EH (cell line): ENCODE results near the gene NPL.

Experiments used
- DNase-seq: peaks from one replicate; pipeline ENCODE4 v3.0.0-alpha.2; 2015; ENCODE audit warnings: low read depth

NPL gene

GRCh38 chr1:182817802-182818201 lies 28.2 kb downstream of the NPL start:
- DNase-seq, result no peak

- no peak for DNase-seq
Observed at GRCh38 chr1:182823220-182823619, 33.6 kb downstream of the NPL start.

- DNase-seq, result no peak
Observed at GRCh38 chr1:182826892-182827291, 37.3 kb downstream of the NPL start.

- DNase-seq, result no peak
Observed at GRCh38 chr1:182829285-182829932, 39.8 kb downstream of the NPL start.

- peak; percentile 25 for DNase-seq
Observed at GRCh38 chr1:182833271-182833670, 43.7 kb downstream of the NPL start.

GRCh38 chr1:182834326-182834725 lies 44.8 kb downstream of the NPL start:
- no peak for DNase-seq

- no peak for DNase-seq
Observed at GRCh38 chr1:182835806-182836205, 46.2 kb downstream of the NPL start.

- DNase-seq, result peak; percentile 86
Observed at GRCh38 chr1:182839209-182840066, 49.9 kb downstream of the NPL start, which contains the start of gene DHX9. Gene DHX9, plus strand, starts transcription at chr1:182839347. Its CDS starts 3,220 bp downstream, at chr1:182842567.

GRCh38 chr1:182841368-182841988 lies 51.9 kb downstream of the NPL start:
- DNase-seq, result peak; percentile 38

GRCh38 chr1:182842265-182842664 lies 52.7 kb downstream of the NPL start:
- peak; percentile 4 for DNase-seq

- DNase-seq, result no peak
Observed at GRCh38 chr1:182845379-182845778, 55.8 kb downstream of the NPL start.

GRCh38 chr1:182845894-182846293 lies 56.3 kb downstream of the NPL start:
- DNase-seq, result no peak

GRCh38 chr1:182847105-182847504 lies 57.5 kb downstream of the NPL start:
- DNase-seq, result no peak

GRCh38 chr1:182848736-182849135 lies 59.2 kb downstream of the NPL start:
- DNase-seq, result no peak

- no peak for DNase-seq
Observed at GRCh38 chr1:182850319-182850718, 60.7 kb downstream of the NPL start.

- DNase-seq, result no peak
Observed at GRCh38 chr1:182851825-182852224, 62.3 kb downstream of the NPL start.

GRCh38 chr1:182855911-182856310 lies 66.3 kb downstream of the NPL start:
- peak; percentile 25 for DNase-seq

GRCh38 chr1:182857212-182857611 lies 67.6 kb downstream of the NPL start:
- no peak for DNase-seq

- no peak for DNase-seq
Observed at GRCh38 chr1:182860658-182861057, 71.1 kb downstream of the NPL start.

- peak; percentile 36 for DNase-seq
Observed at GRCh38 chr1:182861994-182862393, 72.4 kb downstream of the NPL start.

GRCh38 chr1:182862827-182863226 lies 73.3 kb downstream of the NPL start:
- DNase-seq, result no peak

- no peak for DNase-seq
Observed at GRCh38 chr1:182863940-182864339, 74.4 kb downstream of the NPL start.

GRCh38 chr1:182867861-182868260 lies 78.3 kb downstream of the NPL start:
- DNase-seq, result no peak
